RWPE2 (cell line): ENCODE measurements around the gene SYTL2.

Experiments
- ATAC-seq: fragments of 200-7000 bp; cut with Tn5 transposase; 3 replicates; pipeline ENCODE4 v1.9.1; 2021; ENCODE audit warnings: low read depth
- DNase-seq: peaks from one replicate; pipeline ENCODE4 v3.0.0-alpha.2; 2020; ENCODE audit warnings: low spot score
- H3K27ac ChIP-seq: fragments of 450-650 bp; 2 replicates; pipeline ENCODE4 v1.5.1; 2017; ENCODE audit warnings: mild to moderate bottlenecking; ENCODE audit not compliant: poor library complexity, severe bottlenecking
- H3K27me3 ChIP-seq: fragments of 250-450 bp; sonication (Bioruptor Pico); 2 replicates; pipeline ENCODE4 v1.5.1; 2021; ENCODE audit warnings: mild to moderate bottlenecking, moderate library complexity; ENCODE audit not compliant: insufficient read depth, poor library complexity, severe bottlenecking
- H3K36me3 ChIP-seq: fragments of 250-450 bp; sonication (Bioruptor Pico); 2 replicates; pipeline ENCODE4 v1.5.1; 2020; ENCODE audit warnings: low read depth, mild to moderate bottlenecking, moderate library complexity
- H3K4me1 ChIP-seq: fragments of 250-450 bp; sonication (Bioruptor Pico); 2 replicates; pipeline ENCODE4 v1.5.1; 2021; ENCODE audit warnings: mild to moderate bottlenecking, moderate library complexity; ENCODE audit not compliant: insufficient read depth, poor library complexity, severe bottlenecking
- H3K4me3 ChIP-seq: fragments of 250-450 bp; sonication (Bioruptor Pico); 2 replicates; pipeline ENCODE4 v1.5.1; 2021; ENCODE audit warnings: mild to moderate bottlenecking, moderate library complexity; ENCODE audit not compliant: severe bottlenecking
- H3K9me3 ChIP-seq: fragments of 250-450 bp; sonication (Bioruptor Pico); 2 replicates; pipeline ENCODE4 v1.5.1; 2021; ENCODE audit warnings: mild to moderate bottlenecking, moderate library complexity; ENCODE audit not compliant: severe bottlenecking
- TF ChIP-seq, protein P1 (sequence below): fragments of 450-650 bp; IDR thresholded peaks from one replicate; pipeline ENCODE4 v1.5.1; 2017; ENCODE audit warnings: mild to moderate bottlenecking, moderate library complexity; ENCODE audit not compliant: poor library complexity, severe bottlenecking

Gene SYTL2

DNA sequence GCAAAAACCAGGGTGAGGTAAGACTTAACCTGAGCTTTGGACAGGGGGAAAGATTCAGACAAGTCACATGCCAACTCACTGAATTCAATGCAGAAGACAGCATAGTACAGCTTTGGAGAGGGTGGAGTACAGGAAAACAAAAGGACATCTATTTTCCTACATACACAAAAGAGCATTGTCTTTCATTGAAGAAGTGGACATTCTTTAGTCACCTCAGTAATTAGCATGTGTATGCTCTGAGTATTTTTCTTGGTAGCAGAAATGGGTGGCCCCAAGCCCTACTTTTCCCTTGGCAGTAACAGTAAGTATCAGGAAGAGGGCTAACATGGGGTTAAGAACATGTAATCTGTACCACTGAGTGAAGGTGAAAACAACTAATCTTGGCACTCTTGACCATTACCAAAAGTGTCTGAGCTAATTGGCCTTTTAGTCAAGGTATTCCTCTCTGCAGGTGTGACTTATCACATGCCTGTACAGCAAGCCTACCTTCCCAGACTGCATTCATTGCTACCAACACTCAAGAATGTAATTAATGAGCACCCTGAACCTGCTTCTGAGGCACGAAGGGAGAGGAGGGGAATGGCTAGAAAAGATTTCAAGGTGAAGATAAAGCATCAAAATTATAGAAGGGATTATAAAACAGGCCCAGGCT lies 33.9 kb downstream of the SYTL2 start:
- H3K9me3 ChIP-seq = no peaks in the 10 kb centered on the region
- no peaks in the 10 kb centered on the region for H3K36me3 ChIP-seq
- TF ChIP-seq, protein P1, sequence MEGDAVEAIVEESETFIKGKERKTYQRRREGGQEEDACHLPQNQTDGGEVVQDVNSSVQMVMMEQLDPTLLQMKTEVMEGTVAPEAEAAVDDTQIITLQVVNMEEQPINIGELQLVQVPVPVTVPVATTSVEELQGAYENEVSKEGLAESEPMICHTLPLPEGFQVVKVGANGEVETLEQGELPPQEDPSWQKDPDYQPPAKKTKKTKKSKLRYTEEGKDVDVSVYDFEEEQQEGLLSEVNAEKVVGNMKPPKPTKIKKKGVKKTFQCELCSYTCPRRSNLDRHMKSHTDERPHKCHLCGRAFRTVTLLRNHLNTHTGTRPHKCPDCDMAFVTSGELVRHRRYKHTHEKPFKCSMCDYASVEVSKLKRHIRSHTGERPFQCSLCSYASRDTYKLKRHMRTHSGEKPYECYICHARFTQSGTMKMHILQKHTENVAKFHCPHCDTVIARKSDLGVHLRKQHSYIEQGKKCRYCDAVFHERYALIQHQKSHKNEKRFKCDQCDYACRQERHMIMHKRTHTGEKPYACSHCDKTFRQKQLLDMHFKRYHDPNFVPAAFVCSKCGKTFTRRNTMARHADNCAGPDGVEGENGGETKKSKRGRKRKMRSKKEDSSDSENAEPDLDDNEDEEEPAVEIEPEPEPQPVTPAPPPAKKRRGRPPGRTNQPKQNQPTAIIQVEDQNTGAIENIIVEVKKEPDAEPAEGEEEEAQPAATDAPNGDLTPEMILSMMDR = no peak
- no peak for ATAC-seq
- H3K27ac ChIP-seq = no peak overlapping the region
- H3K4me3 ChIP-seq = no peak overlapping the region
- H3K27me3 ChIP-seq = no peaks in the 10 kb centered on the region
- DNase-seq = no peak
- H3K4me1 ChIP-seq = no peaks in the 10 kb centered on the region

DNA sequence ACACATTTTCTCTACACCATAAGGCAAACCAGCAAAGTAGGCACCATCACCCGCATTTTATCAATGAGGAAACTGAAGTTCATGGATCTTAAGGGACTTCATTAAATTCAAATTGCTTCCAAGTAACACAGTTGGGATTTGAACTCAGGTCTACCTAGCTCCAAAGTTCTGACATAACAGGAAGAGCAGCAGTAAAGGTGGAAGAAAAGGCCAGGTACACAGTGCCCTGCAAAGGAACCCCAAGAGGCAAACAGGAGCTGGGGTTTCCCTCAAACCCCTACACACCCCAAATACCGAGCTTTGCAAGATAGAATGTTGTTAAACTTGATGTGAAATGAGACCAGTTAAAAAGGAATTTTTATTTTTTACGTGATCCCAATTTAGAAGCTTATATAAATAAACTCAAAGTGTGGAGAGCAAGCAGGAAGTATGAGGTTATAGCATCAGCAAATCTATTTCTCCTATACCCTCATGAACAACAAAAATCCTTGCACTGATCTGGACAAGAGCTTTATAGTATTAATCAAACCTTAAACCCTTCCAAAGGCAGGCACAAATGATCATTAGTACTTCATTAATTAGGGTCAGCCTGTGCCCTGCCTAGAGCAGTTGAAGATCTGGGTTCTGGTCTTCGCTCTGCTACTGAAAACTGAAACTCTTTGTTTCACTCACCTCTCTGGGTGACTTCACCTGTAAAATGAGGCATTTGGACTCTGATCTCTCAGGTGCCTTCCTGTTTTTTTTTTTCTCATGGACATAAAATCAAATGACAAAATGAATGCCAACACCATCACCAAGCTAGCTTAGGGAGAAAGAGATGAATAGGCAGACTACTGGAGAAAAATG lies 36.5 kb downstream of the SYTL2 start:
- Histone ChIP-seq H3K9me3 (no peaks in the 10 kb centered on the region), H3K27ac (no peak overlapping the region), H3K27me3 (no peaks in the 10 kb centered on the region), H3K4me1 (no peaks in the 10 kb centered on the region), H3K36me3 (no peaks in the 10 kb centered on the region), H3K4me3 (no peak overlapping the region)
- ATAC-seq (no peak), DNase-seq (no peak)
- TF ChIP-seq, protein P1 = no peak

DNA sequence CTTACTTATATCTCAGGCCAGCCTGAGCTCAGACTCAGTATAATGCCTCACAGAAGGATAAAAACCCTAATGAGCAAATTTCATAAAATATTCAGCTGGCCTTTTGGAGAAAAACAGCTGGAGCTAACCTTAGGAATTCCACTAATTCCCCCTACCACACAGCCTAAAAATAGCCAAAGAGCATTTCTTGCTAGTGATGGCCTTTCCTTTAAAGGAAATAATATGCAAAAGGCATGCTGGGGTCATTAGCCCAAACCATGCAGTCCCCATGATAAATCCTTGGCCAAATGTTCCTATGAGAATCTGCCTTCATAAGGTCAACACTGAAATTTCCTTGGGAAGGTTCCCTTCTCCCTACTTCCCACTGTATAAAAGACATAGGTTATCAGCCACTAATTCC lies 38.2 kb downstream of the SYTL2 start:
- H3K4me3 ChIP-seq = no peak overlapping the region
- H3K9me3 ChIP-seq = no peaks in the 10 kb centered on the region
- DNase-seq (no peak), ATAC-seq (no peak)
- no peaks in the 10 kb centered on the region for H3K27me3 ChIP-seq
- TF ChIP-seq, protein P1 = no peak
- no peaks in the 10 kb centered on the region for H3K36me3 ChIP-seq
- no peaks in the 10 kb centered on the region for H3K4me1 ChIP-seq
- H3K27ac ChIP-seq = no peak overlapping the region

DNA sequence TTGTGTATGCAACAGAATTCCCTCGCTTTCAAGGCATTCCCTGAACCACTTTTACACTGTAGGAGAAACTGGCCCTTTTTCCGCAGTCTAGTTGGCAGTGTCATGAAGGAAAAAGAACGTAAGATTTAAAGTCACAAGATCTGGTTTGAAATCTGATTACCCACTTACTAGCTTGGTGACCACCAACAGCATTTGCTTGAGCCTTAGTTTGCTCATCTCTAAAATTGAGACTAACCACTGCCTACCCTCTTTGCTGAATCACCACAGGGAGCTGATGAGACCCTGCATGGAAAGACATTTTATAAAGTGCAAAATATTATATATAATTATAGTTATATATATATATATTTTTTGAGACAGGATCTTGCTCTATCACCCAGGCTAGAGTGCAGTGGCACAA lies 39.4 kb downstream of the SYTL2 start:
- Histone ChIP-seq H3K27ac (no peak overlapping the region), H3K9me3 (no peaks in the 10 kb centered on the region), H3K4me1 (no peaks in the 10 kb centered on the region), H3K27me3 (no peaks in the 10 kb centered on the region), H3K4me3 (no peak overlapping the region), H3K36me3 (no peaks in the 10 kb centered on the region)
- no peak for DNase-seq
- ATAC-seq = no peak
- TF ChIP-seq, protein P1 = no peak

DNA sequence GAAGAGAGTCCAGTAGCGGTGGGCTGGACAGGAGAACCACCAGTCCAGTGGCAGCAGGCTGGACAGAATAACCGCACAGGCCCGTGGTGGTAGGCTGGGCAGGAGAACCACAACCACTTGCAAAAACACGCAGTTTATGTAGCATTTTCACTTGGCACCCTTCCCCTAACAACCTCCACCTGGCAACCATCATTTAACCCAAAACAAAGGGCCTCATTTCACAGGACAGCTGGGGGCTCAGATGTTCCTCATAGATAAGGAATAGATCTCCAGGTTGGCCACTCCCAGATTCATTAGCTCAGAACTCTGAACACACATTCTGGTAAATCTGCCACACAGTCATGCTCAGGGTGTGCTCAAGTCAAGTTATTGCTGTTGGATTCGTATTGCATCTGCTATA lies 41.2 kb downstream of the SYTL2 start:
- H3K9me3 ChIP-seq = no peaks in the 10 kb centered on the region
- ATAC-seq = no peak
- H3K4me3 ChIP-seq = no peak overlapping the region
- H3K27ac ChIP-seq = no peak overlapping the region
- H3K4me1 ChIP-seq = no peaks in the 10 kb centered on the region
- TF ChIP-seq, protein P1 = no peak
- H3K36me3 ChIP-seq = no peaks in the 10 kb centered on the region
- no peaks in the 10 kb centered on the region for H3K27me3 ChIP-seq
- DNase-seq = no peak
